Measurements from ENCODE around the gene IFT20.
"Not testable (repeated sequence)": the region's sequence is repeated elsewhere in the genome, so short reads cannot be mapped to it uniquely, and the experiment has no call there.

Gene IFT20

GRCh38 chr17:28363776-28364650 lies 28.7 kb upstream of the IFT20 start:
- DNase-seq: no peak

GRCh38 chr17:28363186-28363585 lies 27.9 kb upstream of the IFT20 start:
- no peak for DNase-seq

GRCh38 chr17:28357901-28358197 lies 22.6 kb upstream of the IFT20 start:
- DNase-seq: no peak

- DNase-seq: peak; percentile 91
Observed at GRCh38 chr17:28357061-28357900, 22.0 kb upstream of the IFT20 start, which contains the start of gene POLDIP2. Gene POLDIP2 (minus strand): TSS chr17:28357527. CDS start chr17:28357448, 79 bp downstream.

GRCh38 chr17:28350271-28350670 lies 15.0 kb upstream of the IFT20 start:
- DNase-seq: no peak

GRCh38 chr17:28348979-28349378 lies 13.7 kb upstream of the IFT20 start:
- DNase-seq: no peak

- DNase-seq: no peak
Observed at GRCh38 chr17:28347261-28347891, 12.1 kb upstream of the IFT20 start.

GRCh38 chr17:28346746-28347246 lies 11.5 kb upstream of the IFT20 start:
- DNase-seq: no peak

- no peak for DNase-seq
Observed at GRCh38 chr17:28346199-28346580, 10.9 kb upstream of the IFT20 start.

- DNase-seq: no peak
Observed at GRCh38 chr17:28345419-28346198, 10.3 kb upstream of the IFT20 start.

- no peak for DNase-seq
Observed at GRCh38 chr17:28344435-28344901, 9.2 kb upstream of the IFT20 start.

GRCh38 chr17:28344011-28344410 lies 8.7 kb upstream of the IFT20 start:
- no peak for DNase-seq

GRCh38 chr17:28343491-28343932 lies 8.2 kb upstream of the IFT20 start:
- DNase-seq: no peak

GRCh38 chr17:28342313-28342712 lies 7.0 kb upstream of the IFT20 start:
- no peak for DNase-seq

GRCh38 chr17:28341516-28341915 lies 6.2 kb upstream of the IFT20 start:
- no peak for DNase-seq

- no peak for DNase-seq
Observed at GRCh38 chr17:28340374-28340773, 5.1 kb upstream of the IFT20 start.

GRCh38 chr17:28339431-28339830 lies 4.2 kb upstream of the IFT20 start:
- no peak for DNase-seq

GRCh38 chr17:28338769-28339212 lies 3.5 kb upstream of the IFT20 start:
- not testable (repeated sequence) for DNase-seq

- DNase-seq: no peak
Observed at GRCh38 chr17:28338056-28338768, 2.9 kb upstream of the IFT20 start.

GRCh38 chr17:28335959-28336871 lies 943 bp upstream of the IFT20 start:
- DNase-seq: no peak

Measured in NCI-H1092 (cell line).